GM21423 (cell line): ENCODE results near the gene SSH2.
"Not testable (repeated sequence)": the region's sequence is repeated elsewhere in the genome, so short reads cannot be mapped to it uniquely, and the experiment has no call there.

Source experiments
- ATAC-seq: cut with Tn5 transposase; IDR thresholded peaks from one replicate; pipeline ENCODE4 v1.9.1; 2021; ENCODE audit warnings: mild to moderate bottlenecking, moderate library complexity; ENCODE audit not compliant: unreplicated experiment

The SSH2 gene

GRCh38 chr17:29779812-29780190 is 150.2 kb downstream of the SSH2 start:
- not testable (repeated sequence) for ATAC-seq

- ATAC-seq, result peak; percentile 59
Measured at GRCh38 chr17:29778956-29779811, 150.8 kb downstream of the SSH2 start.

GRCh38 chr17:29777663-29778062 is 152.4 kb downstream of the SSH2 start:
- ATAC-seq, result no peak

- ATAC-seq, result no peak
Measured at GRCh38 chr17:29776026-29776425, 154.0 kb downstream of the SSH2 start.

GRCh38 chr17:29772981-29773380 is 157.0 kb downstream of the SSH2 start:
- no peak for ATAC-seq

- ATAC-seq, result no peak
Measured at GRCh38 chr17:29771546-29771945, 158.5 kb downstream of the SSH2 start.

- no peak for ATAC-seq
Measured at GRCh38 chr17:29769225-29769624, 160.8 kb downstream of the SSH2 start.

GRCh38 chr17:29766796-29767327 is 163.2 kb downstream of the SSH2 start:
- ATAC-seq, result no peak

GRCh38 chr17:29764748-29765147 is 165.3 kb downstream of the SSH2 start:
- no peak for ATAC-seq

GRCh38 chr17:29764217-29764616 is 165.8 kb downstream of the SSH2 start:
- ATAC-seq, result no peak

GRCh38 chr17:29763273-29763672 is 166.8 kb downstream of the SSH2 start:
- ATAC-seq, result no peak

GRCh38 chr17:29761040-29761761 is 168.8 kb downstream of the SSH2 start:
- ATAC-seq, result peak; percentile 77

GRCh38 chr17:29760279-29761039 is 169.6 kb downstream of the SSH2 start:
- ATAC-seq, result peak; percentile 38

- no peak for ATAC-seq
Measured at GRCh38 chr17:29758255-29758654, 171.8 kb downstream of the SSH2 start.

- ATAC-seq, result no peak
Measured at GRCh38 chr17:29757788-29758187, 172.2 kb downstream of the SSH2 start.

GRCh38 chr17:29753845-29754439 is 176.1 kb downstream of the SSH2 start:
- peak; percentile 72 for ATAC-seq

GRCh38 chr17:29749045-29749825 is 180.8 kb downstream of the SSH2 start:
- no peak for ATAC-seq

GRCh38 chr17:29748400-29748799 is 181.6 kb downstream of the SSH2 start:
- ATAC-seq, result no peak

GRCh38 chr17:29747660-29748059 is 182.4 kb downstream of the SSH2 start:
- ATAC-seq, result no peak

- no peak for ATAC-seq
Measured at GRCh38 chr17:29746669-29747068, 183.4 kb downstream of the SSH2 start.
